ENCODE results near the gene SYNJ2BP. TPM values are rescaled to one million over a fixed set of nuclear protein-coding genes. Genes with fewer than 3 reads are reported as not detected.
"Not testable (repeated sequence)": the region's sequence is repeated elsewhere in the genome, so short reads cannot be mapped to it uniquely, and the experiment has no call there.

The SYNJ2BP gene
- total and polyA plus RNA-seq, 4 donors, result 19.2 to 35.6 (median 29.9) TPM

DNA sequence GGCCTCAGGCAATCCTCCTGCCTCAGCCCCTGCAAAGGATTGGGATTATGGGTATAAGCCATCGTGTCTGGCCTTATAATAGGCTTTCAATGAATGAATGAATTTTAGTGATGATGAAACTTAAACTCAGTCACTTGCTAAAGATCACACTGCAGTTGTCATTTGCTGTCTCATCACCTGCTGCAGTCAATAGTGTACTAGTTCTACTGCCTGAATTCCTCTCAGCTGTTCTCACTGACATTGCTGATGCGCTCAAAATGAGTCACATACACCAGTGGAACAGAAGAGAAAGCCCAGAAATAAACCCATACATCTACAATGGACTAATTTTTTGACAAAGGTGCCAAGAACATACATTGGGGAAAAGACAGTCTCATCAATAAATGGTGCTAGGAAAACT, 5.6 kb upstream of the SYNJ2BP start:
- WGBS (ENCODE audit: insufficient coverage), result 100% methylated on average over 2 of the region's 2 CpGs
- H3K36me3 ChIP-seq (ENCODE audit: control insufficient read depth, insufficient read depth, low read length), result no peaks in the 10 kb centered on the region
- no peaks in the 10 kb centered on the region for H3K9me3 ChIP-seq (ENCODE audit: control insufficient read depth, insufficient read depth, low read length)
- H3K27me3 ChIP-seq (ENCODE audit: control insufficient read depth, insufficient read depth, low read length), result no peaks in the 10 kb centered on the region
- H3K4me1 ChIP-seq (ENCODE audit: control insufficient read depth, insufficient read depth, low read length), result no peaks in the 10 kb centered on the region
- DNase-seq (ENCODE audit: low read depth in 4 of 6, low spot score in 6 of 6), result no peak
- H3K27ac ChIP-seq (ENCODE audit: low read depth, low read length), result no peak overlapping the region
- no peak overlapping the region for H3K4me3 ChIP-seq (ENCODE audit: low read depth, low read length)

DNA sequence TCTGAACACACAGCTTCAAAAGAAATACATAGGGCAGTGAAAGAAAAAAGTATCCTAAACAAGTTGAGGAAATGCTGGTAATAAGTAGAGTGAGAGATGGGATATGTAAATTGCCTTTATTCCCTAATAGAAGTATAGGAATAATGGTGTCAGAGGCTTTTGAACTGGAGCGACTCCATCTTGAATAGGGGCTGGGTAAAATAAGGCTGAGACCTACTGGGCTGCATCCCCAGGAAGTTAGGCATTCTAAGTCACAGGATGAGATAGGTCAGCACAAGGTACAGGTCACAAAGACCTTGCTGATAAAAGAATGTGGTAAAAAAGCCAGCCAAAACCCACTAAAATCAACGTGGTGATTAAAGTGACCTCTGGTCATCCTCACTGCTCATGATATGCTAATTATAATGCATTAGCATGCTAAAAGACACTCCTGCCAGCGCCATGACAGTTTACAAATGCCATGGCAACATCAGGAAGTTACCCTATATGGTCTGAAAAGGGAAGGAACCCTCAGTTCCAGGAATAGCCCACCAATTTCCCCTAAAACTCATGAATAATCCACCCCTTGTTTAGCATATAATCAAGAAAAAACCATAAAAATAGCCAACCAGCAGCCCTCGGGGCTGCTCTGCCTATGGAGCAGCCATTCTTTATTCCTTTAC, 2.5 kb upstream of the SYNJ2BP start:
- 80% methylated on average over 3 of the region's 4 CpGs for WGBS (ENCODE audit: insufficient coverage)
- H3K27me3 ChIP-seq (ENCODE audit: control insufficient read depth, insufficient read depth, low read length); H3K27ac ChIP-seq (ENCODE audit: low read depth, low read length); DNase-seq (ENCODE audit: low read depth in 4 of 6, low spot score in 6 of 6); H3K9me3 ChIP-seq (ENCODE audit: control insufficient read depth, insufficient read depth, low read length); H3K4me3 ChIP-seq (ENCODE audit: low read depth, low read length); H3K4me1 ChIP-seq (ENCODE audit: control insufficient read depth, insufficient read depth, low read length); H3K36me3 ChIP-seq (ENCODE audit: control insufficient read depth, insufficient read depth, low read length): not testable (repeated sequence)

DNA sequence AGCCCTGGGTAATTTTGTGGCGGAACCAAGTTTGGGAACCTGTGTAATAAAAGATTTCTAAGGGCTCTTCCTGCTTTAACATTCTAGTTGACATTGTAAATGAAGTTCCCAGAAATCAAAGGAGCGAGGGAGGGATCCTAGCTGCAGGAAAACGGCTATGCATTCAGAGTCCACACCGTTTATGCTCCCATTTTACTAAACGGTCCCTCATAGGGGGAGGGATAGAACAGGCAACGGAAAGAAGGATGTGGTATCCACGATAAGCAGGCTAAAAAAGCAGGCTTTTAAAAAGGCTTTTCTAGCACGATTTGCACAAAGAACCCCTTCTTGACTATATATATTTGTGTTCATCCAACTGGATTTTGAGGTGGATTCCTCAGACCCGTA, 559 bp downstream of the SYNJ2BP start:
- no CpG with 5 or more reads among the region's 9 CpGs for WGBS (ENCODE audit: insufficient coverage)
- peak overlapping the region; percentile 77 for H3K4me3 ChIP-seq (ENCODE audit: low read depth, low read length)
- H3K36me3 ChIP-seq (ENCODE audit: control insufficient read depth, insufficient read depth, low read length), result peaks cover 2% of the 10 kb centered on the region
- no peaks in the 10 kb centered on the region for H3K27me3 ChIP-seq (ENCODE audit: control insufficient read depth, insufficient read depth, low read length)
- H3K27ac ChIP-seq (ENCODE audit: low read depth, low read length), result peak overlapping the region; percentile 10
- H3K4me1 ChIP-seq (ENCODE audit: control insufficient read depth, insufficient read depth, low read length), result no peaks in the 10 kb centered on the region
- DNase-seq (ENCODE audit: low read depth in 4 of 6, low spot score in 6 of 6), result peak in 3 of 6 donors; percentile 4 to 55 (median 22)
- H3K9me3 ChIP-seq (ENCODE audit: control insufficient read depth, insufficient read depth, low read length), result no peaks in the 10 kb centered on the region

DNA sequence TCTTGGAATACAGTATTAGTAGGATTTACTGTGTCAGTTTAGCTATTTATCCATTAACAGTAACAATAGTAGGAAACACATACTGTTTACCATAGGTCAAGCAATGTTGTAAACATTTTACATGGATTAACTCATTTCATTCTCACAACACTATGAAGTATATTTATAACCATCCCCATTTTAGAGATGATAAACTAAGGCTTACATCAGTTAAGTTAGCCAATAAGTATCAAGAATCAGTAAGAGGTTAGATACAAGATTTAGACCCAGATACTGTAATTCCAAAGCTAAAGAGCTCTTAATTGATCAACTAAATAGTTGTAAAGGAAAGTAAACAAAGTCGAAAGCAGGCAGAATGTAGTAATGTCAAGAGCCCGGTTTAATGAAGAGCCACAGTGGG, 1.1 kb downstream of the SYNJ2BP start:
- Histone ChIP-seq H3K4me3 (ENCODE audit: low read depth, low read length) (peak overlapping the region; percentile 77), H3K9me3 (ENCODE audit: control insufficient read depth, insufficient read depth, low read length) (no peaks in the 10 kb centered on the region), H3K4me1 (ENCODE audit: control insufficient read depth, insufficient read depth, low read length) (no peaks in the 10 kb centered on the region), H3K36me3 (ENCODE audit: control insufficient read depth, insufficient read depth, low read length) (peaks cover 2% of the 10 kb centered on the region), H3K27ac (ENCODE audit: low read depth, low read length) (no peak overlapping the region), H3K27me3 (ENCODE audit: control insufficient read depth, insufficient read depth, low read length) (no peaks in the 10 kb centered on the region)
- peak in 1 of 6 donors; percentile 3 for DNase-seq (ENCODE audit: low read depth in 4 of 6, low spot score in 6 of 6)
- WGBS (ENCODE audit: insufficient coverage), result no CpG with 5 or more reads among the region's 2 CpGs

DNA sequence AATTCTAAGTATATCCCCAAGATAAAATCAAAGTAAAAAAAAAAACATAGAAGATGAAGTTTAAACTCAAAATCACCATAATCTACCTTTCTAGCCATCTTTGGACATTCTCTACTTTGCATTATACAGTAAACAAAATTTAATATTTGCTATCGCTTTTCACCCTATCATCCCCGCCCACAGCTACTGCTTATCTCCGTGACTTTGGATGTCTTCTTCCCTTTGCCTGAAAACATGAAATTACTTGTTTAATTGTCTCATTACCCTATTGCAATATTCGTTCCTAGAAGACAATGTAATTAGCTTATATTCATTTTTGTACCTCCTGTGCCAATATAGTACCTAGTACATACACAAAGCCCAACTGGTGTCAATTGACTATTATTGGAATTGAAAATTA, 9.3 kb downstream of the SYNJ2BP start:
- Histone ChIP-seq H3K4me3 (ENCODE audit: low read depth, low read length) (no peak overlapping the region), H3K27me3 (ENCODE audit: control insufficient read depth, insufficient read depth, low read length) (no peaks in the 10 kb centered on the region), H3K36me3 (ENCODE audit: control insufficient read depth, insufficient read depth, low read length) (no peaks in the 10 kb centered on the region), H3K27ac (ENCODE audit: low read depth, low read length) (no peak overlapping the region), H3K9me3 (ENCODE audit: control insufficient read depth, insufficient read depth, low read length) (no peaks in the 10 kb centered on the region), H3K4me1 (ENCODE audit: control insufficient read depth, insufficient read depth, low read length) (no peaks in the 10 kb centered on the region)
- DNase-seq (ENCODE audit: low read depth in 4 of 6, low spot score in 6 of 6), result no peak
- 100% methylated on average over 3 of the region's 4 CpGs for WGBS (ENCODE audit: insufficient coverage)

DNA sequence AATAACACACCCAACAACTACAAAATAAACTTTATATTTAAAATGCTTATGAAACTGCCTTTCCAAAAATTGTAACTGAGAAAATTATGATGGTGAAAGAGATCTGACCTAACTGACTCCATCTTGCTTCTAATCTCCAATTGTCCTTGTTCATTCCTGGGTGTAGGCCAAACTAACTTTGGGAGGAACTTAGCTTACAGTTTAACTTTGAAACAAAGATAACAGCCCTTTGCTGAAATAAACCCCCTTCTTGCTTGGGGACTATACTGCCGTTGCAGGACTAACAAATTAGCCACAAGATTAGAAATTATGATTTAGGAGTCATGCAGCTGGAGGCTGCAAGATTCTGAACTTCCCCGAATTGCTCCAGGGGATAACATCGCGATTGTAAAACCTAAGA, 10.7 kb downstream of the SYNJ2BP start:
- not testable (repeated sequence) for DNase-seq (ENCODE audit: low read depth in 4 of 6, low spot score in 6 of 6)

DNA sequence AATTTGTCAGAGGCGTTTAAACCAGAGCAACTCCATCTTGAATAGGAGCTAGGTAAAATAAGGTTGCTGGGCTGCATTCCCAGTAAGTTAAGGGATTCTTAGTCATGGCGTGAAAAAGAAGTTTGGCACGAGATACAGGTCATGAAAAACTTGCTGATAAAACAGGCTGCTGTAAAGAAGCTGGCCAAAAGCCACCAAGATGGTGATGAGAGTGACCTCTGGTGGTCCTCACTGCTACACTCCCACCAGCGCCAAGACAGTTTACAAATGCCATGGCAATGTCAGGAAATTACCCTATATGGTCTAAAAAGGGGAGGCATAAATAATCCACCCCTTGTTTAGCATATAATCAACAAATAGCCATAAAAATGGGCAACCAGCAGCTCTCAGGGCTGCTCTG, 13.6 kb downstream of the SYNJ2BP start:
- H3K4me1 ChIP-seq (ENCODE audit: control insufficient read depth, insufficient read depth, low read length); H3K4me3 ChIP-seq (ENCODE audit: low read depth, low read length); H3K9me3 ChIP-seq (ENCODE audit: control insufficient read depth, insufficient read depth, low read length); H3K27me3 ChIP-seq (ENCODE audit: control insufficient read depth, insufficient read depth, low read length); H3K27ac ChIP-seq (ENCODE audit: low read depth, low read length): not testable (repeated sequence)
- WGBS (ENCODE audit: insufficient coverage), result 44% methylated on average over 2 of the region's 4 CpGs
- H3K36me3 ChIP-seq (ENCODE audit: control insufficient read depth, insufficient read depth, low read length), result peaks cover 15% of the 10 kb centered on the region
- DNase-seq (ENCODE audit: low read depth in 4 of 6, low spot score in 6 of 6), result peak in 2 of 6 donors; percentile 27 to 61

More for the DNA sequence above, 10.7 kb downstream of the SYNJ2BP start:
- H3K27me3 ChIP-seq (ENCODE audit: control insufficient read depth, insufficient read depth, low read length); H3K4me3 ChIP-seq (ENCODE audit: low read depth, low read length); H3K9me3 ChIP-seq (ENCODE audit: control insufficient read depth, insufficient read depth, low read length); H3K27ac ChIP-seq (ENCODE audit: low read depth, low read length); H3K4me1 ChIP-seq (ENCODE audit: control insufficient read depth, insufficient read depth, low read length); H3K36me3 ChIP-seq (ENCODE audit: control insufficient read depth, insufficient read depth, low read length): not testable (repeated sequence)
- 100% methylated on average over 3 of the region's 4 CpGs for WGBS (ENCODE audit: insufficient coverage)

DNA sequence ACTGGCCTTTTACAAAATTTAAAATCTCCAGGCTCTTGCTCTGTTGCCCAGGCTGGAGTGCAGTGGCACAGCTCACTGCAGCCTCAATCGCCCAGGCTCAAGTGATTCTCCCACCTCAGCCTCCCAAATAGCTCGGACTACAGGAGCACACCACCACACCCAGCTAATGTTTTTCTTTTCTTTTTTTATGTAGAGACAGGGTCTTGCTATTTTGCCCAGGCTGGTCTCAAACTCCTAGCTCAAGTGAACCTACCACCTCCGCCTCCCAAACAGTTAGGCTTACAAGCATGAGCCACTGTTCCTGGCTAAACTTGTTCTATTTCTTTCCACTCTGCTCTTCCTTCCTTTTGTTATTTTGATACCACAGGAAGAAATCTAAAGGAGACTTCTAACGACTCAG, 15.2 kb downstream of the SYNJ2BP start:
- Histone ChIP-seq H3K27me3 (ENCODE audit: control insufficient read depth, insufficient read depth, low read length) (no peaks in the 10 kb centered on the region), H3K36me3 (ENCODE audit: control insufficient read depth, insufficient read depth, low read length) (peaks cover 25% of the 10 kb centered on the region), H3K9me3 (ENCODE audit: control insufficient read depth, insufficient read depth, low read length) (no peaks in the 10 kb centered on the region), H3K4me1 (ENCODE audit: control insufficient read depth, insufficient read depth, low read length) (no peaks in the 10 kb centered on the region), H3K4me3 (ENCODE audit: low read depth, low read length) (no peak overlapping the region), H3K27ac (ENCODE audit: low read depth, low read length) (no peak overlapping the region)
- no peak for DNase-seq (ENCODE audit: low read depth in 4 of 6, low spot score in 6 of 6)
- 95% methylated on average over 3 of the region's 4 CpGs for WGBS (ENCODE audit: insufficient coverage)

DNA sequence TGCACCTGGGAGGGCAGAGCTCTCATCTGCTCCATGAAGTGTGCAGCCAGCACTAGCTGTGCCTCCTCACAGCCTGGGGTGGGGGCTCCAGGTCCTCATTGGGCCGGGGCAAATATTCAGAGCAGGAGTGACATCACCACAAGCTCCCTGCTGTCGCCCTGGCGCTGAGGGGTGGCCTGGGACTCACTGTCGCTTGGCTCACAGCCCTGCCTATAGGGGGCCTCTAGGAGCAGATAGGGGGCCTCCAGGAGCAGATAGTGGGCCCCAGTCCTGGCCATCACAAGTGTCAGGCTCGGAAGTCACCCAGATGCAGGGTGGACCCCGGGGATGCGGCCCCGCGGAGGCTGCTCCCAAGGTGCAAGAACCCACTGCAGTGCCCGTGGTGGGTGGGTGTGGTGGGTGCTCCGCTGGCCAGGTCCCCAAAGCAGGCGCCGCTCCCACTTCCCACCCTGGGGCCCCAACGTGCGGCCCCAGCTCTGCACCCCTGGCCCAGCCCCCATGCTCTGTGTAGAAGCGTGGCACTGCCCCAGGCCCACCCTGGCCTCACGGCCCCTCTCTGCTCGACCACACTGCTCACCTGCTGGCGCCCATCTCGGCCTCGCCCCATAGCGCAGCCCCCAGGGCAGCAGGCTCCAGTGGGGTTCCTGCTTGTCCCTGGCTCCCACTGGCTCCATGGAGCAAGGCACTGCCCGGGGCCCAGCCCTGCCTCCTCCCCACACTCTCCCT, 18.0 kb downstream of the SYNJ2BP start:
- Histone ChIP-seq H3K4me1 (ENCODE audit: control insufficient read depth, insufficient read depth, low read length) (no peaks in the 10 kb centered on the region), H3K4me3 (ENCODE audit: low read depth, low read length) (no peak overlapping the region), H3K9me3 (ENCODE audit: control insufficient read depth, insufficient read depth, low read length) (no peaks in the 10 kb centered on the region), H3K27me3 (ENCODE audit: control insufficient read depth, insufficient read depth, low read length) (no peaks in the 10 kb centered on the region), H3K36me3 (ENCODE audit: control insufficient read depth, insufficient read depth, low read length) (peaks cover 25% of the 10 kb centered on the region), H3K27ac (ENCODE audit: low read depth, low read length) (no peak overlapping the region)
- WGBS (ENCODE audit: insufficient coverage), result 90% methylated on average over 21 of the region's 23 CpGs
- DNase-seq (ENCODE audit: low read depth in 4 of 6, low spot score in 6 of 6), result no peak

DNA sequence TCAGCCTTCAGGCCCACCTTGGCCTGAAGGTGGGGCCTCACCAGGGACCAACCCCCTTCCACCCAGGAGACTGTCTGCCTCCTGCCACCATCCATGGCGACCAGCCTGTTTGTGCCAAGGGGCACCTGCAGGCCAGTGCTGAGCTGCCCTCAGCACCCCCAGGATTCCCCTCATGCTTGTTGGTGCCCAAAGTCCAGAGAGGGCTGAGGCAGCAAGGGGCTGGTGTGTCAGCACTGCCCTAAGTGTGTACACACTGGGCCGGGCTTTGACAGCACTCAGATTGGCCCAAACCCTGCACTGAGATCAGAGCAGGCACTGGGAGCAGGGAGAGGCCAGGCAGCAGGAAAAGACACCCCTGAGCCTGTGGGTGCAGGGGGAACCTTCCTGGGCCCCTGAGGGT, 18.6 kb downstream of the SYNJ2BP start:
- no peak for DNase-seq (ENCODE audit: low read depth in 4 of 6, low spot score in 6 of 6)
- 94% methylated on average over 2 of the region's 2 CpGs for WGBS (ENCODE audit: insufficient coverage)

More for the DNA sequence above, 18.6 kb downstream of the SYNJ2BP start:
- Histone ChIP-seq H3K4me3 (ENCODE audit: low read depth, low read length) (no peak overlapping the region), H3K36me3 (ENCODE audit: control insufficient read depth, insufficient read depth, low read length) (peaks cover 25% of the 10 kb centered on the region), H3K9me3 (ENCODE audit: control insufficient read depth, insufficient read depth, low read length) (no peaks in the 10 kb centered on the region), H3K4me1 (ENCODE audit: control insufficient read depth, insufficient read depth, low read length) (no peaks in the 10 kb centered on the region), H3K27me3 (ENCODE audit: control insufficient read depth, insufficient read depth, low read length) (no peaks in the 10 kb centered on the region), H3K27ac (ENCODE audit: low read depth, low read length) (no peak overlapping the region)
